NCI-H1417 treated with DMSO at 0.1 percent for 48 hours (cell line): ENCODE data around the gene RARA.

Experiments
- DNase-seq: peaks from one replicate; lab custom pipeline; 2025; lab: John Stamatoyannopoulos, UW

The RARA gene

GRCh38 chr17:40309031-40309948 lies at the start of gene RARA:
RARA (plus strand) TSS chr17:40309180; CDS start chr17:40331219, 22,039 bp downstream.
- DNase-seq, result no peak

GRCh38 chr17:40259505-40259904 lies 49.5 kb upstream of the RARA start:
- DNase-seq, result no peak

DNA sequence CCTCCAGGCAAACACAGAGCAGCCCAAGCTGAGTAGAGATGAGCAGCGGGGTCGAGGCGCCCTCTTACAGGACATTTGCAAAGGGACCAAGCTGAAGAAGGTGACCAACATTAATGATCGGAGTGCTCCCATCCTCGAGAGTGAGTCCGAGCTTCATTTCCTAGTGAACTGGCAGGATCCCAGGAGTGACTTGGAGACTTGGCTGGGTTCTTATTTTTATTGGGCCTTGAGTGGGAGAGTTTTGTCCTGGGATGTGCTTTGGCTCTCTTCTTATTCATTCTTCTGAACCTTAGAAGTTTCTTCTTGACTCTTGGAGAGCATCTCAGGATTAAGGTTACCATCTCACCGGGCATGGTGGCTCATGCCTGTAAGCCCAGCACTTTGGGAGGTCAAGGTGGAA lies 48.5 kb upstream of the RARA start:
- DNase-seq, result no peak

DNA sequence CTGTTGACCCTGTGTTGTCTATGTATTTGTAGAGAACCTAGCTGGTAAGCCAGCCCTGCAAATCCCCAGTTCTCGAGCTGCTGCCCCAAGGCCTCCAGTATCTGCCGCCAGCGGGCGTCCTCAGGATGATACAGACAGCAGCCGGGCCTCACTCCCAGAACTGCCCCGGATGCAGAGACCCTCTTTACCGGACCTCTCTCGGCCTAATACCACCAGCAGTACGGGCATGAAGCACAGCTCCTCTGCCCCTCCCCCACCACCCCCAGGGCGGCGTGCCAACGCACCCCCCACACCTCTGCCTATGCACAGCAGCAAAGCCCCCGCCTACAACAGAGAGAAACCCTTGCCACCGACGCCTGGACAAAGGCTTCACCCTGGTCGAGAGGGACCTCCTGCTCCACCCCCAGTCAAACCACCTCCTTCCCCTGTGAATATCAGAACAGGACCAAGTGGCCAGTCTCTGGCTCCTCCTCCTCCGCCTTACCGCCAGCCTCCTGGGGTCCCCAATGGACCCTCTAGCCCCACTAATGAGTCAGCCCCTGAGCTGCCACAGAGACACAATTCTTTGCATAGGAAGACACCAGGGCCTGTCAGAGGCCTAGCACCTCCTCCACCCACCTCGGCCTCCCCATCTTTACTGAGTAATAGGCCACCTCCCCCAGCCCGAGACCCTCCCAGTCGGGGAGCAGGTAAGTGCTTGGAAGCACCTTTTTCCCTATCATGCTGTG lies 44.4 kb upstream of the RARA start:
- DNase-seq, result no peak

GRCh38 chr17:40265337-40265736 lies 43.6 kb upstream of the RARA start:
- no peak for DNase-seq

- DNase-seq, result no peak
Observed at GRCh38 chr17:40266882-40267281, 42.1 kb upstream of the RARA start.

- DNase-seq, result no peak
Observed at GRCh38 chr17:40268141-40268712, 40.8 kb upstream of the RARA start.

DNA sequence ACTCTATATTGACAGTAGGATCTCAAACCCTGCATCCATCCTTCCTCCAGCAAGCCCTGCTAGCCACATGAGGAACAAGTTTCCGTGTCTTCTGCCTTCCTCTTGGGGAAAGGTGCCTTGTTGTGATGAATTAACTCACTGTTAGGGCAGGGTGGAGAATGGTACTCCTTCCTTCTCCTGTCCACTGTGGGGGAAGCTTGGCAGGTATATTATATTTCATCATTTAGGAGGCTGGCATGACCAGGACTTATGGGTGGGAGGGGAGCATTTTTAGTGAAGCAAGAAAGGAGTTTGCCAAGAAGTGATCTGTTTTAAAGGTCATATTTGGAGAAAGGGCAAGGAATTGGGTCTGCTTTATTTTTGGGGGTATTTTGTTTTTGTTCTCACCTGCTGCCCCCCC lies 30.6 kb upstream of the RARA start:
- no peak for DNase-seq

- DNase-seq, result no peak
Observed at GRCh38 chr17:40279402-40279801, 29.6 kb upstream of the RARA start.

GRCh38 chr17:40281663-40282062 lies 27.3 kb upstream of the RARA start:
- no peak for DNase-seq

- no peak for DNase-seq
Observed at GRCh38 chr17:40283662-40284061, 25.3 kb upstream of the RARA start.

GRCh38 chr17:40284085-40284713 lies 24.8 kb upstream of the RARA start:
- no peak for DNase-seq

DNA sequence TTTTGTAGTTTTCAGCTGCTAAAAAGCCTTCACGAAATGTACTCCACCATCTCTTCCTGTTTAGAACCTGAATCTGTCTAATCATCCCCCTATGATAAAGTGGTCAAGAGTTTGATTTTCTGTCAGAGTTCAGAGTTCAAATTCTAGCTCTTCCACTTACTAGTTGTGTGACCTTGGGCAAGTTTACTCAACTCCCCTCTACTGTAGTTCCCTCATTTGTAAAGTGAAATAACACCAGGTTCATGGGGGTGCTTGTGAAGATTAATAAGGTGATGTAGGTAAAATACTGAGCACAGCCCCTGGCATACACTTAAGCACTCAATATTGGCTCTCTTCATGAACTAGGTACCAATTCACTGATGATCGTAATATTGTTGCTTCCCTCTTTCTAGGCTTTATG lies 22.5 kb upstream of the RARA start:
- DNase-seq, result no peak

- no peak for DNase-seq
Observed at GRCh38 chr17:40287159-40287493, 21.9 kb upstream of the RARA start.

DNA sequence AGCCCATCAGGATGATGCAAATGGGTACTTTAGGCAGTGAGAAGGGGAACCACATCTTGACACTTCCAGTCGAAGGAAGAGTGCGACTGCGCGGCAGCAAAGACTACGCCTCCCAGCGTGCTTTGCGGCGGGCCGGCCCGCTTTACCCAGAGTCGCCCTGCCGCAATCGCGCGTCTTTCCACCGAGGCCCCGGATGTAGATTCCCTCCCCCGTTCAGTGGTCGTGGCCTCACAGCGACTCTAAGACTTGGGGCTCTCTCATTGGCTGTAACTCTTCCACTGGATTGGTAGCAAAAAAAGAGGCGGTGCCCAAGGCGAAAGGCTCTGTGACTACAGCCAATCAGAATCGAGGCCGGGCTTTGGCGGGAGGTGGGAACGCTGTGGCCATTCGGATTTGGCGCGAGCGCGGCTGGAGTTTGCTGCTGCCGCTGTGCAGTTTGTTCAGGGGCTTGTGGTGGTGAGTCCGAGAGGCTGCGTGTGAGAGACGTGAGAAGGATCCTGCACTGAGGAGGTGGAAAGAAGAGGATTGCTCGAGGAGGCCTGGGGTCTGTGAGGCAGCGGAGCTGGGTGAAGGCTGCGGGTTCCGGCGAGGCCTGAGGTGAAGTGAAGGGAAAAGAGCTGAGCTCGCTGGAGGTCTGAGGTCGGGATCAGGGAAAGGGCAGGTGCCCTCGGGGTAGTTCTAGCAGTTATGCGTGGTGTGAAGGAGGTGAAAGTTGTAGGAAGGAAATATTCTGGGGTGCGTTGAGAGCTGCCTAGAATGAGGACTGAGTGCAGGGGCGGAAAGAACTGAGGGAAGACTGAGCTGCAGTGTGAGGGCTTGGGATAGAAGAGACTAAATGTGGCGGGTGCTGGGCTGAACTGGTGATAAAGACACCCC lies 21.2 kb upstream of the RARA start, which contains the start of gene CDC6:
Gene CDC6 (plus strand): TSS at position 386 of the 876 bp plus-strand sequence. CDS start 1,542 bp downstream, outside the sequence.
- DNase-seq, result peak; percentile 97

GRCh38 chr17:40290629-40291280 lies 18.2 kb upstream of the RARA start:
- DNase-seq, result no peak

DNA sequence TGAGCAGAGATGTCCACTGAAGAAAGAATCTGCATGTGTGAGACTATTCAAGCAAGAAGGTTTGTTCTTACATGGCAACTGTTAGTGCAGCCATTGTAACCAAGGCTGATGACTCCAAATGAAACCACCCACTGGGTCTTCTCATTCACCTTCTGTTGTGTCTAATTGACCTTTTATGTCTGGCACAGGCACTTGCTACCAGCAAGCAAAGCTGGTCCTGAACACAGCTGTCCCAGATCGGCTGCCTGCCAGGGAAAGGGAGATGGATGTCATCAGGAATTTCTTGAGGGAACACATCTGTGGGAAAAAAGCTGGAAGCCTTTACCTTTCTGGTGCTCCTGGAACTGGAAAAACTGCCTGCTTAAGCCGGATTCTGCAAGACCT lies 17.7 kb upstream of the RARA start:
- DNase-seq, result no peak

DNA sequence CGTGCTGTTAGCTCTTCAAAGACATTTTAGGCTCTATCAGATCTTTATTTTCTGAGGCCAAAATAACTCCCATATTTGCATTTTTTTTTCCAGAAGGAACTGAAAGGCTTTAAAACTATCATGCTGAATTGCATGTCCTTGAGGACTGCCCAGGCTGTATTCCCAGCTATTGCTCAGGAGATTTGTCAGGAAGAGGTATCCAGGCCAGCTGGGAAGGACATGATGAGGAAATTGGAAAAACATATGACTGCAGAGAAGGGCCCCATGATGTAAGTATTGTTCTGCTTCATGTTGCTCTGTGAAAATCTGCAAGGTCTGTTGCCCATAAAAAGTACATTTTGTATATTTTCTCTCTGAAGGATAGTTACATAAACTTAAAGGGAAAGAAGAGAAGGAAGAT lies 15.6 kb upstream of the RARA start:
- DNase-seq, result no peak

- no peak for DNase-seq
Observed at GRCh38 chr17:40295488-40296436, 13.2 kb upstream of the RARA start.

GRCh38 chr17:40297511-40297910 lies 11.5 kb upstream of the RARA start:
- no peak for DNase-seq
